HEK293T (cell line): ENCODE results near the gene ASPSCR1.

Experiments
- CTCF ChIA-PET: fragments of 350-600 bp; formaldehyde crosslinking; extraction: SDS; loops from one replicate; lab custom pipeline; 2021; ENCODE audit warnings: antibody characterized with exemption, inconsistent platforms; lab: Yijun Ruan, JAX
- POLR2A ChIA-PET: fragments of 350-600 bp; formaldehyde crosslinking; extraction: SDS; loops from one replicate; lab custom pipeline; 2020; ENCODE audit warnings: antibody characterized with exemption, inconsistent platforms; lab: Yijun Ruan, JAX
- DNase-seq: peaks from one replicate; pipeline ENCODE4 v3.0.0; 2012; ENCODE audit warnings: mixed read lengths; ENCODE audit errors: extremely low spot score
- ARNT ChIP-seq: fragments of 450-650 bp; IDR thresholded peaks from 2 replicates; pipeline ENCODE4 v1.6.1; 2017; ENCODE audit warnings: mild to moderate bottlenecking
- BHLHE40 ChIP-seq: fragments of 450-650 bp; IDR thresholded peaks from 2 replicates; pipeline ENCODE4 v1.6.1; 2016; ENCODE audit warnings: mild to moderate bottlenecking, moderate library complexity, borderline replicate concordance
- CTBP1 ChIP-seq: fragments of 450-650 bp; IDR thresholded peaks from 2 replicates; pipeline ENCODE4 v1.6.1; 2016; ENCODE audit warnings: borderline replicate concordance
- ELF4 ChIP-seq: fragments of 450-650 bp; IDR thresholded peaks from 2 replicates; pipeline ENCODE4 v1.6.1; 2017; ENCODE audit warnings: antibody characterized with exemption
- FOXA1 ChIP-seq: fragments of 450-650 bp; IDR thresholded peaks from 2 replicates; pipeline ENCODE4 v1.6.1; 2016; ENCODE audit warnings: mild to moderate bottlenecking
- FOXK2 ChIP-seq: fragments of 450-650 bp; IDR thresholded peaks from 2 replicates; pipeline ENCODE4 v1.6.1; 2016; ENCODE audit warnings: mild to moderate bottlenecking
- FOXM1 ChIP-seq: fragments of 450-650 bp; IDR thresholded peaks from 2 replicates; pipeline ENCODE4 v1.6.1; 2017; ENCODE audit warnings: mild to moderate bottlenecking, borderline replicate concordance
- HDGF ChIP-seq: fragments of 450-650 bp; IDR thresholded peaks from 2 replicates; pipeline ENCODE4 v1.6.1; 2017; ENCODE audit warnings: antibody characterized with exemption, borderline replicate concordance
- L3MBTL2 ChIP-seq: fragments of 450-650 bp; conservative IDR thresholded peaks from 2 replicates; pipeline ENCODE4 v1.6.1; 2016; ENCODE audit warnings: mild to moderate bottlenecking
- LEF1 ChIP-seq: fragments of 450-650 bp; IDR thresholded peaks from 2 replicates; pipeline ENCODE4 v1.6.1; 2017; ENCODE audit warnings: mild to moderate bottlenecking, borderline replicate concordance
- NFRKB ChIP-seq: fragments of 450-650 bp; IDR thresholded peaks from 2 replicates; pipeline ENCODE4 v1.6.1; 2016; ENCODE audit warnings: mild to moderate bottlenecking, moderate library complexity
- SP1 ChIP-seq: fragments of 450-650 bp; IDR thresholded peaks from 2 replicates; pipeline ENCODE4 v1.6.1; 2017
- SUZ12 ChIP-seq: fragments of 450-650 bp; IDR thresholded peaks from 2 replicates; pipeline ENCODE4 v1.6.1; 2016; ENCODE audit warnings: mild to moderate bottlenecking
- TARDBP ChIP-seq: fragments of 450-650 bp; IDR thresholded peaks from 2 replicates; pipeline ENCODE4 v1.6.1; 2016
- ZNF384 ChIP-seq: fragments of 450-650 bp; IDR thresholded peaks from 2 replicates; pipeline ENCODE4 v1.6.1; 2016
- TF ChIP-seq, protein P1 (sequence below): fragments of 450-650 bp; IDR thresholded peaks from 2 replicates; pipeline ENCODE4 v1.6.1; 2016

ASPSCR1 gene

DNA sequence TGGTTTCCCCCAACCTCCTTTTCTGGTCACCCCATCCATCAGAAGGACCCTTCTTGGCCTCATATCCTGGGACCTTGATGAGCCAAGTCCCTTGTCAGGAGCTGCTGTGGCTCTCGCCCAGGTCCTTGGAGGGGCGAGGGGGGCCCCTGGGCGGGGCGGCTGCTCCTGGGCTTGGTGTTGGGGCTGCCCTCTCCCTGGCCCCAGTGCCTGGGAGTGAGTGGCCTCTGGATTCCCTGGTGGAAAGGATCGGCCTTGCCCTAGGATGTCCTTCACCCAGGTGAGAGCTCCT is 10.2 kb upstream of the ASPSCR1 start:
- ChIA-PET POLR2A (interaction anchor here (1.3 to 2.7 kb wide), 2 partner anchors 9 to 11 kb away, joined by 3 to 12 read pairs; no protein-coding TSS in a partner anchor), CTCF (interaction anchor here (1.1 to 1.2 kb wide), 3 partner anchors 8 to 63 kb away, joined by 3 to 6 read pairs (median 4); no protein-coding TSS in a partner anchor)
- DNase-seq, result no peak
- TF ChIP-seq L3MBTL2, result no peak
- no peak for TF ChIP-seq ZNF384
- TF ChIP-seq CTBP1, result no peak
- no peak for TF ChIP-seq NFRKB
- TF ChIP-seq FOXK2, result no peak
- TF ChIP-seq SP1, result no peak
- no peak for TF ChIP-seq TARDBP
- TF ChIP-seq LEF1, result no peak

GRCh38 chr17:81967533-81968395 is 9.7 kb upstream of the ASPSCR1 start:
- DNase-seq, result no peak
- ChIA-PET POLR2A (interaction anchor here (1.3 to 2.7 kb wide), 2 partner anchors 8 to 10 kb away, joined by 3 to 12 read pairs; no protein-coding TSS in a partner anchor), CTCF (interaction anchor here (1.1 to 1.2 kb wide), 3 partner anchors 8 to 63 kb away, joined by 3 to 6 read pairs (median 4); no protein-coding TSS in a partner anchor)
- TF ChIP-seq ZNF384, result no peak
- TF ChIP-seq FOXM1, result no peak
- TF ChIP-seq L3MBTL2, result no peak
- no peak for TF ChIP-seq LEF1
- no peak for TF ChIP-seq BHLHE40
- TF ChIP-seq CTBP1, result no peak
- no peak for TF ChIP-seq SP1
- TF ChIP-seq, protein P1, sequence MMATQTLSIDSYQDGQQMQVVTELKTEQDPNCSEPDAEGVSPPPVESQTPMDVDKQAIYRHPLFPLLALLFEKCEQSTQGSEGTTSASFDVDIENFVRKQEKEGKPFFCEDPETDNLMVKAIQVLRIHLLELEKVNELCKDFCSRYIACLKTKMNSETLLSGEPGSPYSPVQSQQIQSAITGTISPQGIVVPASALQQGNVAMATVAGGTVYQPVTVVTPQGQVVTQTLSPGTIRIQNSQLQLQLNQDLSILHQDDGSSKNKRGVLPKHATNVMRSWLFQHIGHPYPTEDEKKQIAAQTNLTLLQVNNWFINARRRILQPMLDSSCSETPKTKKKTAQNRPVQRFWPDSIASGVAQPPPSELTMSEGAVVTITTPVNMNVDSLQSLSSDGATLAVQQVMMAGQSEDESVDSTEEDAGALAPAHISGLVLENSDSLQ, result no peak
- no peak for TF ChIP-seq FOXA1
- TF ChIP-seq SUZ12, result no peak
- TF ChIP-seq ELF4, result no peak
- TF ChIP-seq TARDBP, result no peak
- no peak for TF ChIP-seq NFRKB

GRCh38 chr17:81968396-81968745 is 9.1 kb upstream of the ASPSCR1 start:
- ChIA-PET POLR2A (interaction anchor here (2.7 kb wide), 1 partner anchor 7 kb away, joined by 12 read pairs; no protein-coding TSS in a partner anchor), CTCF (interaction anchor here (0.7 to 1.2 kb wide), 2 partner anchors 8 to 62 kb away, joined by 3 read pairs; no protein-coding TSS in a partner anchor)
- no peak for DNase-seq
- TF ChIP-seq LEF1, result no peak
- TF ChIP-seq ELF4, result no peak

DNA sequence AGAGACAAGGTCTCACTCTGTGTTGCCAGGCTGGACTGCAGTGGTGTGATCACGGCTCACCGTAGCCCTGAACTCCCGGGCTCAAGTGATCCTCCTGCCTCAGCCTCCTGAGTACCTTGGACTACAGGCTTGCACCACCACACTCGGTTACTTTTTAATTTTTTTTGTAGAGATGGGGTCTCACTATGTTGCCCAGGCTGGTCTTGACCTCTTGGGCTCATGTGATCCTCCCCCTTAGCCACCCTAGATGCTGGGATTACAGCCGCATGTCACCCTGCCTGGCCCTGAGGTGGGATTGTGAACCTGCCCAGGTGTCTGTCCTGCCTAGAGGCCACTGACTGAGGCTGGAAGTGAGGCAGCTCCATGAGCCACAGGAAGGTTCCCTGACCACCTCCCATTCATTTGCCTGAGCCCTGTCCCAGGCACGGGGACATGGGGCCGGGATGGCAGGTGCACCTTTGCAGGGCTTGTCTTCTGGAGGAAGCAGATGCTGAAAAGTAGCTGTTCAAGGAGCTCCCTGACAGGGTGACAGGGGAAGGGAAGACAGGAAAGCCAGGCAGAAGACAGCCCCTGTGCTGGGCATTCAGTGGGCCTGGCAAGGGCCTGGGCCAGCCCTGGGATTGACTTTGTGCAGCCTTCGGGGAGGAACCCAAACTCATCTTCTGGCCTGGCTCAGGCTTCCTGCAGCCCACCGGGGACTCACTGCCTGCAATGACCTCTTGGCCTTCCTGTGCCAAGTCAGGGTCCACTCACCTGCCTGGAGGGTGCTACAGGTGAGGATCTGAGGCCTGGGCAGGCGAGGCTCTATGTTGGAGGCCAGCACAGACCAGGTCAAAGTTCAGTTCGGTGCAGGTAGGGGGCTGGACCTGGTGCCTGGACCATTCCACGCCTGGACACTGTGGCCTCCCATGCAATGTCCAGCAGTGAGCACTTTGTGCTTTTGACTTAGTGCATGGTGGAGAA is 8.3 kb upstream of the ASPSCR1 start:
- TF ChIP-seq ZNF384 (no peak), HDGF (no peak), LEF1 (no peak), NFRKB (no peak), CTBP1 (no peak), SP1 (no peak), L3MBTL2 (no peak)
- TF ChIP-seq, protein P1, result no peak
- DNase-seq, result no peak
- ChIA-PET CTCF (interaction anchor here (0.7 kb wide), 1 partner anchor 9 kb away, joined by 3 read pairs; no protein-coding TSS in a partner anchor), POLR2A (no interaction called here)

DNA sequence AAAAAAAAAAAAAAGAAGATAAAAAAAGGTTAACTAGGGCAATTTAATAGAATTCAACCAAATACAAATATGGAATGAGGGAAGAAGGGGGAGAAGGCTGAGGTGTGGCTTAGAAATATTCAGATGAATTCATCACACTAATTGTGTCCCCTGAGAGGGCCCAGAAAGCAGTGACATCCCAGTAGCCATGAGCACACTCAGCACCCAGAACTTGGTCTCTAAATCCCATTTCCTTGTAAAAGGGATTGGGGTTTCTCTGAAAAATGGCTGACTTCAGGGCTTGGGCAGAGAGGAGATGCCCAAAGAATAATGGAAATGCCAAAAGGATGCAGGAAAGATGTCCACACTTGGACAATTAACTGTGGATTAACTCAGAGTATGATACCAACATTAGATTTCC is 4.0 kb upstream of the ASPSCR1 start:
- TF ChIP-seq HDGF (no peak), SP1 (no peak), ARNT (no peak), FOXM1 (no peak), NFRKB (no peak), LEF1 (no peak), FOXA1 (no peak), TARDBP (no peak), ELF4 (no peak), BHLHE40 (no peak), SUZ12 (no peak)
- ChIA-PET CTCF (no interaction called here), POLR2A (no interaction called here)
- DNase-seq, result no peak

DNA sequence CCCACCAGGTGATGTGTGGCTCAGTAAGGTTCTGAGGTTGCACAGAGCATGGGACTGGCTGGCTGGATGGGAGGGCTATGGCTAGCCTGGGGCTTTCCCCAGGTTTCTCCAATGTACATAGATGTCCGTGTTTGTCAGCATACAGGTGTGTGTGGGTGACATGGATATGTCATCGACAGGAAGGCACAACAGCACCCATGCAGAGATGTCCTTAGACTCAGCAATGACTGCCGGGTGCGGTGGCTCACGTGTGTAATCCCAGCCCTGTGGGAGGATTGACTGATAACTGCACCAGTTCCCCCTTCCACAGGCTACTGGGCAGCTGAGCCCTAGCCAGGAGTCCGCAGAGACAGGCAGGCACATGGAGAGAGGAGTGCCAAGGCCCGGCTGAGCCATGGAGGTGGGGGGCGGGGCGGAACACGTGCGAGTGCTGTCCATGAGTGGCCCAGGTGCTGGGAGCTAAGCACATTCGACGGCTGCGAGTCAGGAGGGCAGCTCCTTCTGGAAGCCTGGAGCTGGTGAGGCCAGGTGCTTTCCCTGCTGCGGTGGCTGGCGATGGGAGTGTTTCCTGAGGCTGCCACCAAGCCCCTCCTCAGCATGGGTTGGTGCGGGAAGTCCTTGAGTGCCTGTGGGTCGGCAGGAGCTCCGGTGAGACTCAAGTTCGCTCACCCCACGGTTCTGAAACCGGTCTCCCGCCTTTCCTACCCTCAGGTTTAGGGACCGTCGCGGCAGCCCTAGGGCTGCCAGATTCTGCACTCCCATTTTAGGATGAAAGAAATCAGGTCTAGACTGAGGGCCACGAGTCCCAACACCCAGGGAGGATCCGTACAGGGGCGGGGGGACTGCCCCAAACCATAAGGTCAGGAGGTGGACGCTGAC is 858 bp upstream of the ASPSCR1 start:
- ChIA-PET CTCF (interaction anchor here (0.9 kb wide), 1 partner anchor 17 kb away, joined by 6 read pairs; no protein-coding TSS in a partner anchor), POLR2A (interaction anchor here (0.8 to 3.0 kb wide), 8 partner anchors 9 to 122 kb away, joined by 3 to 12 read pairs (median 4); partner anchors contain the start of genes CENPX, FASN and LRRC45)
- DNase-seq, result no peak
- TF ChIP-seq ZNF384 (no peak), L3MBTL2 (peak; percentile 79), SUZ12 (no peak), CTBP1 (no peak), HDGF (no peak)
